PC-9 (cell line): ENCODE results near the gene PPP2R5C.

Experiments used
- CTCF ChIP-seq: fragments of 200-600 bp; sonication (generic); conservative IDR thresholded peaks from 2 replicates; pipeline ENCODE4 v1.6.1; 2017; ENCODE audit warnings: mixed run types, antibody characterized with exemption, mild to moderate bottlenecking, moderate library complexity
- EZH2 ChIP-seq: fragments of 200-600 bp; sonication (generic); IDR thresholded peaks from 2 replicates; pipeline ENCODE4 v1.8.0; 2017; ENCODE audit warnings: antibody characterized with exemption, low read depth

DNA sequence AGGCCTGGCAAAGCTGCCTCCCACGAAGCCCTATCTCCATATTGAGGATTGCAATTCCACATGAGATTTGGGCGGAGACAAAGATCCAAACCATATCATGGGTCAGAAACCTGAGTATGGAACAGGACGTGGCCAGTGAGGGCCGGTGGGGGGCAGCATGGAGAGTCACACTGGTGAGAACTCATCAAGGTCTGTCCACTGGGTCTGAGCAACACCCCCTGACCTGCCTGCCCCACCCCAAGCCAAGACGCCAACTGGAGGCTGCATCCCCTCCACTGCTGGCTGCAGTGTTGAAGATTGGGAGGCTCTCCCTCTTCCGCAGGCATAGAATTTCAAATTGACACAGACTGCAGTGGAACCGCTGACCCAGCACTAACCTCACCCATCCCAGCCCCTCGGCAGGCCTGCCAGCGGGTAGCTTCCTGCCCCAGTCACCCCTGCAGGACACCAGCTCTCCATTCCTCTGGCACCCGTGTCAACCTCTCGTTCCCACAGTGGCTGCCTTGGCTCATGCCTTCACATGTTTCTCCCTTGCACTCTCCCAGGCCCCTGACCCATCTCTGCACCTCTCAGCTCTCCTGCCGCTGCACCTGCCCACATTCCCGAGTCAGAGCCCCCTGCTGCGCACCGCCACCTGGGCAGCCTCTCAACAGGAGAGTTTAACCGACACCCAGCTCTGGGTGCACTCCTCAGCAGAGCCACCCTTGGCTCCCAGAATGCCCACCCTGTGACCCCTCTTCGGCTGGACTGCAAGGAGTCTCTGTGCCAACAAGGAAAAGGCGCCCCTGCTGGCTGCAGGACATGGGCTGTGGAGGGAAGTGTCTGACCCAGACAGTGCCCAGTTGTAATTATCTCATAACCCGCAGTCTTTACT, 45.2 kb upstream of the PPP2R5C start:
- TF ChIP-seq CTCF = no peak
- TF ChIP-seq EZH2 = no peak
